ENCODE measurements around the gene CSGALNACT2. TPM values are rescaled to one million over a fixed set of nuclear protein-coding genes. Genes with fewer than 3 reads are reported as not detected.
"Not testable (repeated sequence)": the region's sequence is repeated elsewhere in the genome, so short reads cannot be mapped to it uniquely, and the experiment has no call there.

CSGALNACT2 gene
- total RNA-seq, 1 experiment from 2014 or later: 13.4 TPM

- peak; percentile 61 for DNase-seq (ENCODE audit: low read depth)
These were observed 576 bp upstream of the CSGALNACT2 start for GRCh38 chr10:43137717-43138020.

GRCh38 chr10:43138757-43139241 is 554 bp downstream of the CSGALNACT2 start:
- DNase-seq (ENCODE audit: low read depth): peak; percentile 50

- no peak for DNase-seq (ENCODE audit: low read depth)
These were observed 3.2 kb downstream of the CSGALNACT2 start for GRCh38 chr10:43141421-43141820.

- DNase-seq (ENCODE audit: low read depth): no peak
These were observed 7.1 kb downstream of the CSGALNACT2 start for GRCh38 chr10:43145311-43145710.

DNA sequence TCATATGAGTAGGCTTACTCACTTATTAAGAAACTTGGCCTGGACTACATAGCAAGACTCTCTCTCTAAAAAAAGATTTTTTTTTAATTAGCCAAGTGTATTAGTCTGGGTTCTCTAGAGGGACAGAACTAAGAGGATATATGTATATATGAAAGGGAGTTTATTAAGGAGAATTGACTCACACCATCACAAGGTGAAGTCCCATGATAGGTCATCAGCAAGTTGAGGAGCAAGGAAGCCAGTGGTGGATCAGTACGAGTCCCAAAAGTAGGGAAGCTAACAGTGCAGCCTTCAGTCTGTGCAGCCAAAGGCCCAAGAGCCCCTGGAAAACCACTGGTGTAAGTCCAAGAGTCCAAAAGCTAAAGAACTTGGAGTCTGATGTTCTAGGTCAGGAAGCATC is 7.7 kb downstream of the CSGALNACT2 start:
- DNase-seq (ENCODE audit: low read depth): not testable (repeated sequence)

GRCh38 chr10:43151371-43151770 is 13.1 kb downstream of the CSGALNACT2 start:
- no peak for DNase-seq (ENCODE audit: low read depth)

DNA sequence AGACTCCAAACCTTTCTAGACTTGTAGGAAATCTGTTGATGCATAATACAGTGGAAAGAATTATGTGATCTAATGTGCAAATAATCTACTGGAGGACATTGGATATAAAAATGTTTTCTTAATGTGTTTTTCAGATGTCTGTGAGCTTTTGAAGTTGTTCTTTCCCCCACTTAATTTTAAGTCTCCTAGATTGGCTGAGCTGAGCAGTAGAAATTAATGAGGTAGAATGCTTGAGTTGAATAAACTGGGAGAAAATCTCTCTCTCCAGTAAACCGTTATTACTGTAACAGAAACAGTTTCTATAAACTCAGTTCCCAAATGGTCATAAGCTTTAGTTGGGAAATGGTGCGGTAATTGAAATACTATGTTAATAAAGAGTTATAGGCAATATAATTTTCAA is 15.7 kb downstream of the CSGALNACT2 start:
- no peak for DNase-seq (ENCODE audit: low read depth)

DNA sequence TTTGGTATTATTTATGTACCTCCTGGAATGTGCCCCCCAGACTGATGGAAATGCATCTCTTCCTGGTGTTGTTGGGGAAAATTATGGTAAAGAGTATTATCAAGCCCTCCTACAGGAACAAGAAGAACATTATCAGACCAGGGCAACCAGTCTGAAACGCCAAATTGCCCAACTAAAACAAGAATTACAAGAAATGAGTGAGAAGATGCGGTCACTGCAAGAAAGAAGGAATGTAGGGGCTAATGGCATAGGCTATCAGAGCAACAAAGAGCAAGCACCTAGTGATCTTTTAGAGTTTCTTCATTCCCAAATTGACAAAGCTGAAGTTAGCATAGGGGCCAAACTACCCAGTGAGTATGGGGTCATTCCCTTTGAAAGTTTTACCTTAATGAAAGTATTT is 17.0 kb downstream of the CSGALNACT2 start:
- no peak for DNase-seq (ENCODE audit: low read depth)

DNA sequence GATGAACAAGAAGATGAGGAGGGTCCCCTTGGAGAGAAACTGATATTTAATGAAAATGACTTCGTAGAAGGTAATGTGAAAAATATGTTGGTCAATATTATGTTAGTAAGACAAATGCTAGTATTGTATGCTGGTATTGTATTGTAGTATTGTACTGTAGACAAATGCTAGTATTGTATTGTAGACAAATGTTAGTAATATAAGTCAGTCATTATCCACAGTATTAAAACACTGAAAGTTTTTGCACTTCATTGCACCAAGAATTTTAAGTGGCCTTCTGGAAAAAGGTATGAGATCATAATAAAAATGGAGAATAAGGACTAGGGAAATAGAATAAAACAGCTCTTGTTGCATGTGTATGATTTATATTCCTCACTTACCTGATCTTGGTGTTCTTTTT is 17.5 kb downstream of the CSGALNACT2 start:
- DNase-seq (ENCODE audit: low read depth): no peak

DNA sequence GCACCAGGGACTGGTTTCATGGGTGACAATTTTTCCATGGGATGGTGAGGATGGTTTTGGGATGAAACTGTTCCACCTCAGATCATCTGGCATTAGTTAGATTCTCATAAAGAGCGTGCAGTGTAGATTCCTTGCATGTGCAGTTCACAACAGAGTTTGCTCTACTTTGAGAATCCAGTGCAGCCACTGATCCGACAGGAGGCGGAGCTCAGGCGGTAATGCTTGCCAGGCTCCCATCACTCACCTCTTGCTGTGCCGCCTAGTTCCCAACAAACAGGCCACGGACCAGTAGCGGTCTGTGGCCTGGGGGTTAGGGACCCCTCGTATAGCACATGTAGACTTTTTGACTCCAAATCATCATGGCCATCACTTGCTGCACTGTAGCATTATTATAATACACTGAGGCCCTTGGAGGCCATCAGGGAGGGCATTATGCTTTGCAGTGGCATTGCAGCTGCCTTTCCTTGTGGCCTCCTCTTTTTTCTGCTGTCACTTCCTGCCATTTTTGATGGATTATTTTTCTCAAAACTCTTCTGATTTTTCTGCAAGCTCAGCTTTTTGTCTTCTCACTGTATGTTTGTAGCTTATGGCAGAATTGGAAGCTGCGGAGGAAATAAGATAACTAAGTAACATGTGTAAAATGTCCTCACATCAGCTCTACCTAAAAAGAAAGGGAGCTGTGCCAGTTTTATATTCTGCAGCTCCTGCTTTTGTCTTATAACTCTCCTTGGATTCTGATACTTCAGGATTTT is 18.5 kb downstream of the CSGALNACT2 start:
- no peak for DNase-seq (ENCODE audit: low read depth)

GRCh38 chr10:43158636-43159035 is 20.4 kb downstream of the CSGALNACT2 start:
- DNase-seq (ENCODE audit: low read depth): no peak

- peak; percentile 57 for DNase-seq (ENCODE audit: low read depth)
These were observed 22.0 kb downstream of the CSGALNACT2 start for GRCh38 chr10:43160046-43160920.

DNA sequence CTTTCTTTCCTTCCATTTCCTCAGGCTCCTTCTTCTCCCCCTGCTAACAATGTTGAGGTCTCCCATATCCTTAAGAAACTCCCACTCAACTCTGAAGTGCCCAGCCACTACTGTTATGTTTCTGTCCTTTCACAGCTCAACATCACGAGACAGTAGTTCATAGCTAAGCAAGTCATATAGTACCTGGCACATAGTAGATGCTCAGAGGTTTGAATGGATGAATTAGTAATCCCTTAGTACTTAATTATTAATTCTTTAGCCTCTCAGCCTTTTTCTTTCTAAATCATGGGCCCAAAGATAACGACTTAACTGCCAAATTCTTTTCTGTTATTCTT is 22.6 kb downstream of the CSGALNACT2 start:
- no peak for DNase-seq (ENCODE audit: low read depth)

DNA sequence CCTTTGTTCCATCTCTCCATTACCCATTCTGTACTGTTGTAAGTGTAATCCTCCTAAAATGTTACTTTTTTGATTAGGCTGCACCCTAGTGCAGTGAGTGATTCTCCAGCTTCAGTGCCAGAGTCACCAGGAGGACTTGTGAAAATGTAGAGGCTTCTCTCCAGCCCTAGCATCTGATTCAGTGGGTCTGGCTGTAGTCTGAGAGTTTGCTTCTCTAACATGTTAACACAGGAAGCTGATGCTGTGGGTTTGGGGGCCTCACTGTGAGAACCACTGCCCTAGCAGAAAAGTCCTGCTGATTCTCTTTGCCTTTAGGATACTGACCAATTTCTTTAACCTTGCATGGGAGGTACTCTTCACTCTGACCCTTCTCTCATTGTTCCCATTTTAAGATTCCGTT is 24.4 kb downstream of the CSGALNACT2 start:
- no peak for DNase-seq (ENCODE audit: low read depth)

DNA sequence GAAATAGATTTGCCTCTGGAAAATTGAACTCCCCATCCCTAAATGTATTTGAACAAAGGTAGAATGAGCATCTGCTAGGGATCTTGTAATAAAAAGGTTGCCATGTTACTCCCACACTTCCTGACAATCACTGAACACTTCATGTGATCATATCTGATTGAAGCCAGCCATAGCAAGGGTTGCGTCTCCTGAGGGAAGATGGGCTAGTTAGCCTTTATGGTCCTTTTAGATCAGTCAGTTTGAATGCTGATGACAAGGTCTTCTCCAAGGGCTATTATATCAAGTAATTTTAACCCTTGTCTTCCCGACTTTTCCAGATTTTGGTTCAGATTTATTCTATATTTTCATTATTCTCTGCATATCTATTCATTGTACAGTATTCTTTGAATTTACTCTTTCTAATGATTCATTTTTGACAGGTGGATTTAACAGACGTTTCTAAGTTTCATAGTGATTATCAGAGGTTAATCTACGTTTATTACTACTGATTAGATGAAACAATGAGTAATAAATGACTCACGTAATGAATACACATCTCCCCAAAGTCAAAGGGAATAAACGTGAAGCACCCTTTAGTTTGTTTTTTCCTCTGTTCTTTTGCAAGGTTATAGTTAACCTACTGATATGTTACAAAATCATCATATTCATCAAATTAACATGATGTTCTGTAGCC is 28.1 kb downstream of the CSGALNACT2 start:
- no peak for DNase-seq (ENCODE audit: low read depth)

GRCh38 chr10:43166880-43167497 is 28.7 kb downstream of the CSGALNACT2 start:
- no peak for DNase-seq (ENCODE audit: low read depth)

- no peak for DNase-seq (ENCODE audit: low read depth)
These were observed 29.2 kb downstream of the CSGALNACT2 start for GRCh38 chr10:43167498-43167889.

DNA sequence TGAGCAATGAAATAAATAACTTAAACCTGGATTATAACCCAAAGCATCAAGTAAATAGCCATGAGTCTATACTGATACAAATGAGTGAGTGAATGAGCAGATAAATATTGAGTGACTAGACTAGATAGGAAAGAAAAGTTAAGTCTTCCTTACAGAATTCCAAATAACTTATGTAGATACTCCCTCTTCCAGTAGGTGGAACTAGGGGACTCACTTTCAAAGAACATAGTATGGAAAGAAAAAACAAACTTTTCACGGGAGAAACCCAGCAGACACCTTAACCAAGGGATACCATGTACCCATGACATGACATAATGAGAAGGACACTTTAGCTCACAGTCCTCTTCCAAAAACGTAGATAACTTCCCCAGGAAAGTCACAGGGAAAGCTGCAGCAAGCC is 32.2 kb downstream of the CSGALNACT2 start:
- DNase-seq (ENCODE audit: low read depth): no peak

GRCh38 chr10:43172645-43173044 is 34.4 kb downstream of the CSGALNACT2 start:
- DNase-seq (ENCODE audit: low read depth): no peak

- DNase-seq (ENCODE audit: low read depth): no peak
These were observed 34.9 kb downstream of the CSGALNACT2 start for GRCh38 chr10:43173120-43173519.

DNA sequence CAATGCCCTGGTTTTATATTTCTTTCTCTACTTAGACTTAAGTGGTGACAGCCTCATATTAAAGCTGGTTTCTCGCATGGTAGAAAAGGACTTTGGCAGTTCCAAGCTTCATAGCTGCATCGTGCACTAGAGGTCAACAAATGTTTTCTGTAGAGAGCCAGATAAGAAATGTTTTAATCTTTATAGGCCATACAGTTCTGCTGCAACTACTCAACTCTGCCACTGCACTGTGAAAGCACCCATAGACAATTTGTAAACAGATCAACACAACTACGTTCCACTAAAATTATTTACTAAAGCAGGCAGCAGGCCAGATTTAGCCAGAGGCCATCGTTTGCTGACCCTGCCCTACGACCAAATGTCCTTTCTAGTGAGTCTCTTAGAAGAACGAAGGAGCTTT is 36.7 kb downstream of the CSGALNACT2 start:
- DNase-seq (ENCODE audit: low read depth): no peak

GRCh38 chr10:43176271-43176670 is 38.0 kb downstream of the CSGALNACT2 start:
- DNase-seq (ENCODE audit: low read depth): no peak
